ENCODE data around the gene ARHGEF17.

ARHGEF17 gene

DNA sequence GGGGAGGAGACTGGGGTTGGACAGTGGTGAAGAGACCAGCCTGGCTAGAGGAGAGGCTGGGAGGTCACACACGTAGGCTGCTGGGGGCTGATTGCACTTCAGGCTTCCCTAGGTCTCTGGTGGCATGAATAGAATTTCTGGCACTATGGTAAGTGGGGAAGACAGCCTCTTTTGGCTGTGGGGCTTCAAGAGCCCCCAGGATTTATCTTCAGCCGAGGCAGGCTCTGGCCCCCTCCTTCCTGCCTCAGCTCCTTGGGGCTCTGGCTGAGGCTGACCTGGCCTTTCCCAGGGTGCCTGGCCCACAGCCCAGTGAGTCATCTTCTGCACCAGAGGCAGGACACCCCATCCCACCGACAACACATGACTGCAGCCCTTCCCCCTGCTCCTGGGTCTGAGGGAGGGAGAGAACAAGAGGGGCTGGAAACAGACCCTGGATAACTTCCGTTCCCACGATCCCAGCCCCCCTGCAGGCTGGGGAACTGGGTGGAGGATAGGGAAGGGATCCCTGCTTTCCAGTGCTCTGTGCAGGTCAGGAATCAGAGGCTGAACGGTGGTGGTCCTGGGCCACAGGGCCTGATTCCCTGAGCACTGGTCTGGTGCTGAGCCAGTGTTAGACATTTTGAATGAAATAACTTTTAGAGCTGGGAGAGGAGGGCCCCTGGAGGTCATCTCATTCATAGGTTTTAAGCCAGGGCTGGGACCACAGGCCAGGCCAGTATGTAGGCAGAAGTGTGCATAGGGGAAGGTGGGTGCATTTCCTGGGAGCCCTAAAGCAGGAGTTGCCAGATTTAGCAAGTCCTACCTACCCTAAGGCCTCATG is 26.5 kb downstream of the ARHGEF17 start:
- ChIA-PET POLR2A (interaction anchor here (2.0 kb wide), 1 partner anchor 28 kb away, joined by 6 read pairs; no protein-coding TSS in a partner anchor), CTCF (interaction anchor here (0.7 to 4.9 kb wide), 16 partner anchors 8 to 540 kb away, joined by 3 to 53 read pairs (median 4); partner anchors contain the start of genes ARHGEF17 and STARD10)
- DNase-seq (ENCODE audit: extremely low spot score): no peak
- TF ChIP-seq SUZ12 (IDR thresholded peaks at IDR 0.05): no peak
- TF ChIP-seq TARDBP (IDR thresholded peaks at IDR 0.05): no peak
- no peak for TF ChIP-seq LEF1 (IDR thresholded peaks at IDR 0.05; ENCODE audit: borderline replicate concordance)
- no peak for TF ChIP-seq L3MBTL2 (conservative IDR thresholded peaks at IDR 0.05)
- TF ChIP-seq ELF4 (IDR thresholded peaks at IDR 0.05): no peak
- TF ChIP-seq CTBP1 (IDR thresholded peaks at IDR 0.05; ENCODE audit: borderline replicate concordance): no peak
- TF ChIP-seq, protein P1, sequence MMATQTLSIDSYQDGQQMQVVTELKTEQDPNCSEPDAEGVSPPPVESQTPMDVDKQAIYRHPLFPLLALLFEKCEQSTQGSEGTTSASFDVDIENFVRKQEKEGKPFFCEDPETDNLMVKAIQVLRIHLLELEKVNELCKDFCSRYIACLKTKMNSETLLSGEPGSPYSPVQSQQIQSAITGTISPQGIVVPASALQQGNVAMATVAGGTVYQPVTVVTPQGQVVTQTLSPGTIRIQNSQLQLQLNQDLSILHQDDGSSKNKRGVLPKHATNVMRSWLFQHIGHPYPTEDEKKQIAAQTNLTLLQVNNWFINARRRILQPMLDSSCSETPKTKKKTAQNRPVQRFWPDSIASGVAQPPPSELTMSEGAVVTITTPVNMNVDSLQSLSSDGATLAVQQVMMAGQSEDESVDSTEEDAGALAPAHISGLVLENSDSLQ (IDR thresholded peaks at IDR 0.05): no peak
- no peak for TF ChIP-seq FOXK2 (IDR thresholded peaks at IDR 0.05)
- no peak for TF ChIP-seq SP1 (IDR thresholded peaks at IDR 0.05)
- no peak for TF ChIP-seq HDGF (IDR thresholded peaks at IDR 0.05; ENCODE audit: borderline replicate concordance)
- no peak for TF ChIP-seq NFRKB (IDR thresholded peaks at IDR 0.05)
- no peak for TF ChIP-seq FOXA1 (IDR thresholded peaks at IDR 0.05)
- TF ChIP-seq BHLHE40 (IDR thresholded peaks at IDR 0.05; ENCODE audit: borderline replicate concordance): no peak
- no peak for TF ChIP-seq ZNF384 (IDR thresholded peaks at IDR 0.05)
- TF ChIP-seq FOXM1 (IDR thresholded peaks at IDR 0.05; ENCODE audit: borderline replicate concordance): no peak
- TF ChIP-seq ARNT (IDR thresholded peaks at IDR 0.05): no peak

DNA sequence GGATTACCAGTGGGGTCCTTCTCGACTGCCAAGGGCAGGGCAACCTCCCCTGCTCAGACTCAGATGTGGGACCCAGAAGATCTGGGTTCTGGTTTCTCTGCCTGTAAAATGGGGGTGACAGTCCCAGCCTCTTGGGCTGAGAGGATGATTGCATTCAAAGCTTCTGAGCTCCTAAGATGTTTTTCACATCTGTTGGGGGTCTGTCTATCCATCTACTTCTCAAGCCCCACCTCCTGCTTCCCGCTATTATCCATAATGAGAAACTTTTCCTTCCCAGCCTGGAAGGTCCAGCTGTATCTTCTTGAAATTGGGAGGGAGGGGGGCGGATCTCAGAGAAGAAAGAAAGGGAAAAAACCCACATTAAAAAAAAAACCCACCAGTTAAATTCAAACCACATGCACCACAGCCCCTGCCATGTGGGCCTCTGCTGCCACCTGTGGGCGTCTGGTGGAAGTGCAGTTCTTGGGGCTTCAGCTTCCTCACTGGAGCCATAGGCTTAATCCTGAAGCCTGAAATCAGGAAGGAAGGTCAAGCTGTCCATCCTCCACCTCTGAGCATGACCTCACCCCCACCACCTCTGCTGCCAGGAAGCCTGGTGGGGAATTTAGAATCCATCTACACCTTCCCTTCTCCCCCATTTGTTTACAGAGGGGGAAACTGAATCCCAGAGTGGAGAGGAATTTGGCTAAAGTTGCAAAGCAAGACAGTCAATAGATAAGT is 27.3 kb downstream of the ARHGEF17 start:
- ChIA-PET CTCF (interaction anchor here (0.7 to 4.9 kb wide), 15 partner anchors 9 to 541 kb away, joined by 3 to 53 read pairs (median 5); partner anchors contain the start of genes ARHGEF17 and STARD10), POLR2A (interaction anchor here (1.1 to 2.0 kb wide), 2 partner anchors 26 to 28 kb away, joined by 4 to 6 read pairs; no protein-coding TSS in a partner anchor)
- TF ChIP-seq FOXA1 (IDR thresholded peaks at IDR 0.05) (no peak), ARNT (IDR thresholded peaks at IDR 0.05) (no peak), ZNF384 (IDR thresholded peaks at IDR 0.05) (peak; percentile 85)
- DNase-seq (ENCODE audit: extremely low spot score): peak; percentile 87

DNA sequence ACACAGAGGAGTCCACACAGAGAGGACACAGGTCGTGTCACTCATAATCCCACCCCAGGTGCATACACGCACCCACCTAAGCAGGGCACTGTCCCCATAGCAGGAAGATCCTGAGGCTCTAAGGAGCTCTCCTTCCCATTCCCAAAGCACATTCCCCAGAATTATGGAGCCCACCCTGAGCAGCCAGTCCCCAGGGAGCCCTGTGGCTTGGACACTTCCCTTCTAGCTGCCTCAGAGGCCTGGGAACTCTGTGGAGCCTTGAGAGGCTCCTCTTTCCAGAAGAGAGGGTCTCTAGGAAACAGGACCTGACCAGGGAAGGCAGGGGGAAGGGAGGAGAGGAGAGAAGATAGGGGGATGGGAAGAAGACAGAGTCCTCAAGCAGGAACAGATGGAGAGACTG is 29.8 kb downstream of the ARHGEF17 start:
- ChIA-PET POLR2A (no interaction called here), CTCF (interaction anchor here (1.8 to 4.9 kb wide), 2 partner anchors 13 to 32 kb away, joined by 9 to 53 read pairs; partner anchors contain the start of gene ARHGEF17)
- no peak for TF ChIP-seq ZNF384 (IDR thresholded peaks at IDR 0.05)
- TF ChIP-seq HDGF (IDR thresholded peaks at IDR 0.05; ENCODE audit: borderline replicate concordance): no peak
- no peak for TF ChIP-seq BHLHE40 (IDR thresholded peaks at IDR 0.05; ENCODE audit: borderline replicate concordance)
- TF ChIP-seq CTBP1 (IDR thresholded peaks at IDR 0.05; ENCODE audit: borderline replicate concordance): no peak
- no peak for TF ChIP-seq L3MBTL2 (conservative IDR thresholded peaks at IDR 0.05)
- TF ChIP-seq LEF1 (IDR thresholded peaks at IDR 0.05; ENCODE audit: borderline replicate concordance): no peak
- no peak for TF ChIP-seq FOXA1 (IDR thresholded peaks at IDR 0.05)
- no peak for TF ChIP-seq SP1 (IDR thresholded peaks at IDR 0.05)
- TF ChIP-seq ELF4 (IDR thresholded peaks at IDR 0.05): no peak
- no peak for TF ChIP-seq NFRKB (IDR thresholded peaks at IDR 0.05)
- no peak for DNase-seq (ENCODE audit: extremely low spot score)

DNA sequence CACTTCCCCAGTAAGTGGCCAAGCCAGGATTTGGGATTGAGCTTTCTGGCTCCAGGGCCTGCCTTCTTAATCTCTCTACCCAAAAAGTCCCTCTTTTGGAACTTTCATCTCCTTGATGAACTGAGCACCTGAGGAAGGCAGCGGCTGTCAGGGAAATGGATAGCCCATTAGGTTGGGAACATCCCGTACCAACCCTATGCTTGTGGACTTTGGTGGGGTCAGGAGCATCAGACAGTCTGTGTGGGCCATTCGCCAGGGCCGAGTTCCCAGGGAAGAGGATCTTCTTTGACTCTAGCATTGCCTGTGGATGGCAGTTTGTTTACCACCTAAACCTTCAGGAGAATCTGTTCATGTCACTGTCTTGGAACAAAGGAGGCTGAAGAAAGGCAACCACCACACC is 30.2 kb downstream of the ARHGEF17 start:
- ChIA-PET POLR2A (no interaction called here), CTCF (interaction anchor here (1.8 kb wide), 1 partner anchor 13 kb away, joined by 9 read pairs; no protein-coding TSS in a partner anchor)
- TF ChIP-seq CTBP1 (IDR thresholded peaks at IDR 0.05; ENCODE audit: borderline replicate concordance) (no peak), LEF1 (IDR thresholded peaks at IDR 0.05; ENCODE audit: borderline replicate concordance) (no peak), HDGF (IDR thresholded peaks at IDR 0.05; ENCODE audit: borderline replicate concordance) (no peak)
- DNase-seq (ENCODE audit: extremely low spot score): no peak

DNA sequence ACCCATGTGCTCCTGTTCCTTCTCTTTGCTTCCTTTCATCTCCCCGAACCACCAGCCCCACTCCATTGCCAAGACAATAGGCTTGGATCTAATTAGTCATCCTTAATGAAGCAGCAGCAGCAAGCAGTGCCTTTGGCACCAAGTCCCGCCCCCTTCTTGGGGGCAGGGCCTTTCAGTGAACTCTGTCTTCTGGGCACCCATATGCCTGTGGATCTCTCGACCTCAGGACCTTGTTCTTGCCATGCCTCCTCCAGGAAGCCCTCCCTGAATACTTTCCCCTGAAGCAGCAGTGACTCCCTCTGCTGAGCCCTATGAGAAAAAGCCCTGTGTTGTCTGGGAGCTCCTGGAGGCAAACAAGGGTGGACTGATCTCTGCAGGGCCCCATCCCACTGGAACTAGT is 32.1 kb downstream of the ARHGEF17 start:
- POLR2A ChIA-PET: interaction anchor here (0.6 kb wide), 1 partner anchor 871 kb away, joined by 4 read pairs; no protein-coding TSS in a partner anchor
- no peak for DNase-seq (ENCODE audit: extremely low spot score)
- CTCF ChIA-PET: interaction anchor here (2.6 kb wide), 1 partner anchor 11 kb away, joined by 16 read pairs; no protein-coding TSS in a partner anchor
- no peak for TF ChIP-seq FOXK2 (IDR thresholded peaks at IDR 0.05)
- TF ChIP-seq SUZ12 (IDR thresholded peaks at IDR 0.05): no peak
- TF ChIP-seq ELF4 (IDR thresholded peaks at IDR 0.05): no peak
- TF ChIP-seq HDGF (IDR thresholded peaks at IDR 0.05; ENCODE audit: borderline replicate concordance): no peak
- TF ChIP-seq CTBP1 (IDR thresholded peaks at IDR 0.05; ENCODE audit: borderline replicate concordance): no peak
- no peak for TF ChIP-seq TARDBP (IDR thresholded peaks at IDR 0.05)
- no peak for TF ChIP-seq BHLHE40 (IDR thresholded peaks at IDR 0.05; ENCODE audit: borderline replicate concordance)

DNA sequence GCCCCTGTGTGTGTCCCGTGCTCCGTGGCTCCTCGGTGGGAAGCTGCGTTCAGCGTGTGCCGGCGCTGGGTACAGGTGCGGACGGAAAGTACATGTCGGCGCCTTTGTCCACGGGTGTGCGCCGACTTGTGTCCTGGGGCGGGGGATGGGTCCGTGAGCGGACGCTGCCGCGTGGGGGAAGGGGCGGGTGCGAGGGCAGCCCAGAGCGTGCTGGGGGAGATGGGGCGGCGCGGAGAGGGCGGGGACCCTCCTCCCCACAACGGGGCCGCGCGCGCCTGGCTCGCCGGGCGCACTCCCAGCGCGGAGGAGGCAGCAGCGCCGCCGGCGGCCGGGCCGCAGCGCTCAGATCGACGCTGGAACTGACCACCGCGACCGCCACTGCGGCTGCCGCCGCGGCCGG is 34.6 kb downstream of the ARHGEF17 start:
- no peak for DNase-seq (ENCODE audit: extremely low spot score)
- ChIA-PET POLR2A (no interaction called here), CTCF (interaction anchor here (1.5 to 2.6 kb wide), 2 partner anchors 8 to 36 kb away, joined by 5 to 16 read pairs; no protein-coding TSS in a partner anchor)
- TF ChIP-seq CTBP1 (IDR thresholded peaks at IDR 0.05; ENCODE audit: borderline replicate concordance) (no peak), FOXK2 (IDR thresholded peaks at IDR 0.05) (no peak), L3MBTL2 (conservative IDR thresholded peaks at IDR 0.05) (no peak), FOXA1 (IDR thresholded peaks at IDR 0.05) (no peak), BHLHE40 (IDR thresholded peaks at IDR 0.05; ENCODE audit: borderline replicate concordance) (no peak), ELF4 (IDR thresholded peaks at IDR 0.05) (no peak), SUZ12 (IDR thresholded peaks at IDR 0.05) (no peak), SP1 (IDR thresholded peaks at IDR 0.05) (no peak), HDGF (IDR thresholded peaks at IDR 0.05; ENCODE audit: borderline replicate concordance) (no peak), TARDBP (IDR thresholded peaks at IDR 0.05) (no peak), NFRKB (IDR thresholded peaks at IDR 0.05) (no peak), LEF1 (IDR thresholded peaks at IDR 0.05; ENCODE audit: borderline replicate concordance) (no peak), ZNF384 (IDR thresholded peaks at IDR 0.05) (no peak), FOXM1 (IDR thresholded peaks at IDR 0.05; ENCODE audit: borderline replicate concordance) (no peak)
- TF ChIP-seq, protein P1 (IDR thresholded peaks at IDR 0.05): no peak
